ENCODE measurements around the gene CAMSAP1.
A peak's percentile ranks its signal among the peaks of the same experiment; 100 is the strongest.

Gene CAMSAP1

GRCh38 chr9:135879619-135880018 is 27.7 kb downstream of the CAMSAP1 start:
- no peak for DNase-seq

GRCh38 chr9:135879237-135879601 is 28.1 kb downstream of the CAMSAP1 start:
- no peak for DNase-seq

- DNase-seq: no peak
These were observed 28.7 kb downstream of the CAMSAP1 start for GRCh38 chr9:135878528-135879236.

- no peak for DNase-seq
These were observed 29.4 kb downstream of the CAMSAP1 start for GRCh38 chr9:135877791-135878527.

- no peak for DNase-seq
These were observed 30.4 kb downstream of the CAMSAP1 start for GRCh38 chr9:135876936-135877335.

- no peak for DNase-seq
These were observed 32.5 kb downstream of the CAMSAP1 start for GRCh38 chr9:135874859-135875258.

- no peak for DNase-seq
These were observed 37.4 kb downstream of the CAMSAP1 start for GRCh38 chr9:135869909-135870308.

- no peak for DNase-seq
These were observed 41.8 kb downstream of the CAMSAP1 start for GRCh38 chr9:135865531-135865930.

- peak; percentile 36 for DNase-seq
These were observed 42.8 kb downstream of the CAMSAP1 start for GRCh38 chr9:135864447-135865049.

- no peak for DNase-seq
These were observed 44.5 kb downstream of the CAMSAP1 start for GRCh38 chr9:135862809-135863208.

- no peak for DNase-seq
These were observed 48.7 kb downstream of the CAMSAP1 start for GRCh38 chr9:135858491-135859185.

GRCh38 chr9:135857843-135858242 is 49.5 kb downstream of the CAMSAP1 start:
- no peak for DNase-seq

GRCh38 chr9:135857371-135857786 is 50.0 kb downstream of the CAMSAP1 start:
- DNase-seq: no peak

GRCh38 chr9:135851748-135852147 is 55.6 kb downstream of the CAMSAP1 start:
- no peak for DNase-seq

- no peak for DNase-seq
These were observed 56.6 kb downstream of the CAMSAP1 start for GRCh38 chr9:135850737-135851136.

GRCh38 chr9:135849181-135849580 is 58.2 kb downstream of the CAMSAP1 start:
- DNase-seq: no peak

GRCh38 chr9:135848341-135849047 is 58.9 kb downstream of the CAMSAP1 start:
- no peak for DNase-seq

GRCh38 chr9:135847833-135848232 is 59.5 kb downstream of the CAMSAP1 start:
- no peak for DNase-seq

- no peak for DNase-seq
These were observed 66.8 kb downstream of the CAMSAP1 start for GRCh38 chr9:135840539-135840938.

- DNase-seq: no peak
These were observed 67.2 kb downstream of the CAMSAP1 start for GRCh38 chr9:135840107-135840506.

GRCh38 chr9:135839516-135839915 is 67.8 kb downstream of the CAMSAP1 start:
- DNase-seq: no peak

- no peak for DNase-seq
These were observed 72.2 kb downstream of the CAMSAP1 start for GRCh38 chr9:135835131-135835530.

- no peak for DNase-seq
These were observed 73.5 kb downstream of the CAMSAP1 start for GRCh38 chr9:135833864-135834263.

Data from central memory CD4-positive, alpha-beta T cell (primary cell).